ENCODE data around the gene NUP43. TPM values are rescaled to one million over a fixed set of nuclear protein-coding genes. Genes with fewer than 3 reads are reported as not detected.

Gene NUP43
- total RNA-seq, 4 donors from 2014 or later: 16.1 to 64.4 (median 16.3) TPM

GRCh38 chr6:149716181-149716963 is 30.0 kb downstream of the NUP43 start:
- Histone ChIP-seq H3K36me3 (no peaks in the 10 kb centered on the region), H3K9me3 (no peaks in the 10 kb centered on the region), H3K4me1 (peaks cover 0 to 19% (median 4%) of the 10 kb centered on the region in 4 donors), H3K27ac (peak overlapping the region in 2 of 4 donors; percentile 94), H3K27me3 (no peaks in the 10 kb centered on the region), H3K4me3 (peak overlapping the region in 3 of 4 donors; percentile 73 to 90 (median 81))
- TF ChIP-seq POLR2A (IDR thresholded peaks at IDR 0.05) (no peak), CTCF (IDR thresholded peaks at IDR 0.05) (no peak)
- no peak for DNase-seq

- DNase-seq: no peak
- Histone ChIP-seq H3K9me3 (no peaks in the 10 kb centered on the region), H3K27me3 (no peaks in the 10 kb centered on the region), H3K4me1 (peaks cover 0 to 23% (median 4%) of the 10 kb centered on the region in 4 donors), H3K27ac (no peak overlapping the region), H3K4me3 (no peak overlapping the region), H3K36me3 (no peaks in the 10 kb centered on the region)
- no peak for TF ChIP-seq POLR2A (IDR thresholded peaks at IDR 0.05)
- TF ChIP-seq CTCF (IDR thresholded peaks at IDR 0.05): no peak
Measured at GRCh38 chr6:149714442-149714841, 31.9 kb downstream of the NUP43 start.

- no peaks in the 10 kb centered on the region for H3K36me3 ChIP-seq
- no peaks in the 10 kb centered on the region for H3K9me3 ChIP-seq
- DNase-seq: no peak
- no peak overlapping the region for H3K27ac ChIP-seq
- H3K4me1 ChIP-seq: peaks cover 0 to 19% (median 4%) of the 10 kb centered on the region in 4 donors
- no peaks in the 10 kb centered on the region for H3K27me3 ChIP-seq
- TF ChIP-seq POLR2A (IDR thresholded peaks at IDR 0.05): no peak
- no peak for TF ChIP-seq CTCF (IDR thresholded peaks at IDR 0.05)
- H3K4me3 ChIP-seq: no peak overlapping the region
Measured at GRCh38 chr6:149711711-149712110, 34.6 kb downstream of the NUP43 start.

GRCh38 chr6:149701714-149702113 is 44.6 kb downstream of the NUP43 start:
- Histone ChIP-seq H3K27ac (no peak overlapping the region), H3K4me3 (no peak overlapping the region), H3K27me3 (no peaks in the 10 kb centered on the region), H3K9me3 (no peaks in the 10 kb centered on the region), H3K4me1 (peaks cover 0 to 6% (median 0%) of the 10 kb centered on the region in 4 donors), H3K36me3 (peaks cover 0 to 9% (median 0%) of the 10 kb centered on the region in 3 donors)
- no peak for TF ChIP-seq CTCF (IDR thresholded peaks at IDR 0.05)
- no peak for TF ChIP-seq POLR2A (IDR thresholded peaks at IDR 0.05)
- DNase-seq: no peak

- no peak for DNase-seq
- peaks cover 0 to 23% (median 0%) of the 10 kb centered on the region in 3 donors for H3K36me3 ChIP-seq
- H3K4me3 ChIP-seq: no peak overlapping the region
- no peaks in the 10 kb centered on the region for H3K27me3 ChIP-seq
- no peak overlapping the region for H3K27ac ChIP-seq
- H3K4me1 ChIP-seq: peaks cover 0 to 6% (median 0%) of the 10 kb centered on the region in 4 donors
- no peaks in the 10 kb centered on the region for H3K9me3 ChIP-seq
- no peak for TF ChIP-seq POLR2A (IDR thresholded peaks at IDR 0.05)
- no peak for TF ChIP-seq CTCF (IDR thresholded peaks at IDR 0.05)
Measured at GRCh38 chr6:149699150-149699549, 47.2 kb downstream of the NUP43 start.
